Activated T-helper 17 cell treated with anti-CD3 and anti-CD28 coated beads, Interleukin-2, amount 50 U/mL, for 72 hours (primary cell): ENCODE measurements around the gene GFRA1. TPM values are rescaled to one million over a fixed set of nuclear protein-coding genes. Genes with fewer than 3 reads are reported as not detected.

ENCODE experiments used
- ATAC-seq: fragments of 150-1000 bp; cut with Tn5 transposase; replicated peaks from 2 replicates; pipeline ENCODE4 v1.10.0; 2021; ENCODE audit warnings: mild to moderate bottlenecking, moderate library complexity
- H3K27ac Mint-ChIP-seq: one replicate; pipeline ENCODE4 v1.8.0; 2022; ENCODE audit warnings: mixed read lengths
- H3K27me3 Mint-ChIP-seq: one replicate; pipeline ENCODE4 v1.8.0; 2022; ENCODE audit warnings: mixed read lengths
- H3K36me3 Mint-ChIP-seq: one replicate; pipeline ENCODE4 v1.8.0; 2022; ENCODE audit warnings: low read depth, mild to moderate bottlenecking, mixed read lengths
- H3K4me1 Mint-ChIP-seq: one replicate; pipeline ENCODE4 v1.8.0; 2022; ENCODE audit warnings: mixed read lengths
- H3K4me3 Mint-ChIP-seq: one replicate; pipeline ENCODE4 v1.8.0; 2022; ENCODE audit warnings: mild to moderate bottlenecking, mixed read lengths
- H3K9me3 Mint-ChIP-seq: one replicate; pipeline ENCODE4 v1.8.0; 2022; ENCODE audit warnings: mixed read lengths
- total RNA-seq, 2 donors: library from RNA; stranded (reverse); gene quantifications; one replicate each; pipeline ENCODE4 v1.2.3, GENCODE V29; 2022

Gene GFRA1
- total RNA-seq, 2 donors from 2014 or later: not detected

DNA sequence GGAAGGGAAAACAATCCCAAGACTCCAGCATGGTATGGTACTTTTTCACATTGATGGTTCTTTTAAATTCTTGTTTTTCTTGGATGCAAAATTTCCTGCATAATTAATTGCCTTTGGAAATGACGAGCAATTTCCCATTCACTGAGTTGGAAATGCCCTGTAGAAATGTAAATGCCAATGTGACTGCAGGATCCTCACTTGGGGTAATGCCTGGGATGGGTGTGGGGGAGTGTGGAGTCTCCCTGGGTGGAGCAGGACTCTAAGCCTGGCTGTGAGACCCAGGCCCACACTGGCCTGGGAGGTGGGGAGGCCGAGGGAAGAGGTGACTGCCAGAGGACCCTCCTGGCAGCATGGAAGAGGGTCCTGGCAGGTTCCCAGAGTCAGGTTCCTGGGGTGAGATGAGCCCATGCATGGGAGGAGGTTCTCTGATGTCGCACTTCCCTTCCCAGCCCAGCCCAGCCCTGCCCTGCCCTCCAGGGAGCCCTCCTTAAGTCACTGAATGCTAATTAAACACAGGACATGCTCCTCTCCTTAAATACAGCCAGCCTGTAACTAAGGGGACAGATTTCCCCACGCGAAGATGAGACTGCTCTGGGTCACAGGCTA lies 157.9 kb downstream of the GFRA1 start:
- H3K4me3 Mint-ChIP-seq: no peak overlapping the region
- no peaks in the 10 kb centered on the region for H3K36me3 Mint-ChIP-seq
- peaks cover 3% of the 10 kb centered on the region for H3K27me3 Mint-ChIP-seq
- no peaks in the 10 kb centered on the region for H3K9me3 Mint-ChIP-seq
- H3K4me1 Mint-ChIP-seq: no peaks in the 10 kb centered on the region
- no peak overlapping the region for H3K27ac Mint-ChIP-seq
- ATAC-seq: no peak

- Mint-ChIP-seq H3K4me3 (no peak overlapping the region), H3K27me3 (peaks cover 3% of the 10 kb centered on the region), H3K27ac (no peak overlapping the region), H3K36me3 (no peaks in the 10 kb centered on the region), H3K9me3 (no peaks in the 10 kb centered on the region), H3K4me1 (no peaks in the 10 kb centered on the region)
- ATAC-seq: no peak
These were observed 159.1 kb downstream of the GFRA1 start for GRCh38 chr10:116113721-116114501.

DNA sequence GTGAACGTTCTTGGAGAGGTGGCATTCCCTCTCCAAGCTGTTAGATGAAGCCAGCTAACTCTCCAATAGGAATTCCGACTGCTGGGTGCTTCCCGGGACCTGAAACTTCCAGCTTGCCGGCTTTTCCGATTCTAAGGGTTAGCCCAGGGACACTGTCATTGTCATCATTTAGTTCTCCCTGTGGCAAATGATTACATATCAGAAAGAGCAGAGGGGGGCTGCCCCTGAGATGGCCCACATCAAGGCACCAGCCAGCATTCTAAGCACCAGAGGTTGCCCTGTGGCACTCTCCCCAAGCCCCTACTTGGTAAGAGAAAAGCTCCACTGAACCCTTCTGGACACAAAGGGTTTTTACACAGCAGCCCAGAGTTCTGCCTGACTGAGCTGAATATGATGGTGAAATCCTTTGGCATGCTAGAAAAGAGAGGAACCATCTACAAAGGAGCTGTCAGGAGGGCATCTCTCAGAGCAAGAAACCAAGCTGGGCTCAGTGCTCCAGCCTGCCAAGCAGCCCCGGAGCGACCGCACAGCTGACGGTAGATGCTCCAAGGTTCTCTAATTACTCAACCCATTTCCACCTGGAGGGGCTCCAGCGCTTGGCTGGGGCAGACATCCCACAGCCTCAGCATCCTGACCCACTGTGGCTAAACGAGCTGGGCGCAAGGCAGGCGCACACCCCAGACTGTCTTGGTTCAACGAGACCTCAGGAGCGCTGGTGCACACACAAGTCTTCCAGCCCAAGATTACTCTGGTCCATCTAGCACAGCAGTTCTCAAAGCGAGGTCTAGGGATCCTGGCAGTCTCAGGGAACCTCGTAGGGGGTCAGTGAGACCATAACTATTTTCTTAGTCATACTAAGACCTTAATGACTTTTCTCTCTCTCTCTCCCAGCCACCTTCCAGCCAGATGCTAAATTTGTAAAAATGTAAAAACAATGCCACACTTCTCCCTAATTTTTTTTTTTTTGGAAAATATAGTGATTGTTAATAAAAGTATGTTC lies 160.5 kb downstream of the GFRA1 start:
- no peak overlapping the region for H3K4me3 Mint-ChIP-seq
- H3K9me3 Mint-ChIP-seq: no peaks in the 10 kb centered on the region
- ATAC-seq: no peak
- H3K27me3 Mint-ChIP-seq: no peaks in the 10 kb centered on the region
- no peak overlapping the region for H3K27ac Mint-ChIP-seq
- no peaks in the 10 kb centered on the region for H3K4me1 Mint-ChIP-seq
- H3K36me3 Mint-ChIP-seq: no peaks in the 10 kb centered on the region

GRCh38 chr10:116111483-116112095 lies 161.4 kb downstream of the GFRA1 start:
- H3K27ac Mint-ChIP-seq: no peak overlapping the region
- ATAC-seq: no peak
- H3K4me1 Mint-ChIP-seq: no peaks in the 10 kb centered on the region
- no peaks in the 10 kb centered on the region for H3K9me3 Mint-ChIP-seq
- no peaks in the 10 kb centered on the region for H3K27me3 Mint-ChIP-seq
- no peaks in the 10 kb centered on the region for H3K36me3 Mint-ChIP-seq
- no peak overlapping the region for H3K4me3 Mint-ChIP-seq

DNA sequence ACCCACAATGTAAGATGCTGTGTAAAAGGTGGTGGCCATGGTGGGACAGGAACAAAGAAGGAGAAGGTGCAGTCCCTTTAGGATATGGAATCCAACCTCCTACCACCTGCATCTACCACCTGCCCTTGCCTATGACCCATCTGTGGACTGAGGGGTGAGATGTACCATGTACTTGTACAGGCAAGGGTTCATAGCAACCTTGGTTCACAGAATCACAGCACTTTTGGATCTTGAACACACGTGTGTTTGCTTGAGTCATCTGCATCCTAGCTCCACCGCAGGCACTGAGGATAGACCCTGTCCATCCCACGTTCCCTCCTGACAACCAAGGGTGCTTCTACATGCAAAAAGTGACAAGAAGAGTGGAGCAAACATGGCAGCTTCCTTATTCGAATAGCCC lies 162.3 kb downstream of the GFRA1 start:
- no peaks in the 10 kb centered on the region for H3K27me3 Mint-ChIP-seq
- H3K9me3 Mint-ChIP-seq: no peaks in the 10 kb centered on the region
- H3K4me3 Mint-ChIP-seq: no peak overlapping the region
- no peak for ATAC-seq
- no peaks in the 10 kb centered on the region for H3K4me1 Mint-ChIP-seq
- H3K36me3 Mint-ChIP-seq: no peaks in the 10 kb centered on the region
- H3K27ac Mint-ChIP-seq: no peak overlapping the region

GRCh38 chr10:116109881-116110280 lies 163.1 kb downstream of the GFRA1 start:
- H3K27ac Mint-ChIP-seq: no peak overlapping the region
- no peaks in the 10 kb centered on the region for H3K27me3 Mint-ChIP-seq
- no peaks in the 10 kb centered on the region for H3K4me1 Mint-ChIP-seq
- H3K9me3 Mint-ChIP-seq: no peaks in the 10 kb centered on the region
- ATAC-seq: no peak
- H3K4me3 Mint-ChIP-seq: no peak overlapping the region
- no peaks in the 10 kb centered on the region for H3K36me3 Mint-ChIP-seq

DNA sequence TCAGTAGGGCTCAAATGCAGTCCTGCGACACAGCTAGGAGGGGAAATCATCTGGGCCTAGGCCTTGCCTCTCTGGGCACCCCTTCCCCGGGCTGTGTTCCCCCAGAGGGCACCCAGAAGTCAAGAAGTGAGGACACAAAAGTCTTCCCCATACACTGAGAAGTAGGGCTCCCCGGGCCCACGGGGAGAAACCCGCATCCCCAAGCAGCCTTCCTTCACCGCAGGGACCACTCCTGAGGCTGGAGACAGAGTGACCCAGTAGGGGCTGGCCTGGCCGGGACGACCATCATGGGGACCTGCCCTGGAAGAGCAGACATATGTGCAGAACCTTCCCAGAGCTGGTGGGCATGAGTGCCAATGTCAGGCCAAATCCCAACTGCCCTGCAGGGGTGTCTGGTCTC lies 163.5 kb downstream of the GFRA1 start:
- Mint-ChIP-seq H3K27me3 (no peaks in the 10 kb centered on the region), H3K4me1 (no peaks in the 10 kb centered on the region), H3K9me3 (no peaks in the 10 kb centered on the region)

GRCh38 chr10:116108095-116108494 lies 164.9 kb downstream of the GFRA1 start:
- ATAC-seq: no peak
- no peaks in the 10 kb centered on the region for H3K27me3 Mint-ChIP-seq
- no peaks in the 10 kb centered on the region for H3K36me3 Mint-ChIP-seq
- H3K27ac Mint-ChIP-seq: no peak overlapping the region
- no peaks in the 10 kb centered on the region for H3K9me3 Mint-ChIP-seq
- no peak overlapping the region for H3K4me3 Mint-ChIP-seq
- no peaks in the 10 kb centered on the region for H3K4me1 Mint-ChIP-seq

More for the DNA sequence above, 163.5 kb downstream of the GFRA1 start:
- Mint-ChIP-seq H3K36me3 (no peaks in the 10 kb centered on the region), H3K4me3 (no peak overlapping the region), H3K27ac (no peak overlapping the region)
- no peak for ATAC-seq

GRCh38 chr10:116106611-116107010 lies 166.4 kb downstream of the GFRA1 start:
- Mint-ChIP-seq H3K27ac (no peak overlapping the region), H3K9me3 (peaks cover 3% of the 10 kb centered on the region), H3K27me3 (no peaks in the 10 kb centered on the region), H3K36me3 (no peaks in the 10 kb centered on the region), H3K4me1 (no peaks in the 10 kb centered on the region), H3K4me3 (no peak overlapping the region)
- ATAC-seq: no peak

- H3K36me3 Mint-ChIP-seq: no peaks in the 10 kb centered on the region
- H3K27ac Mint-ChIP-seq: no peak overlapping the region
- H3K4me3 Mint-ChIP-seq: no peak overlapping the region
- H3K27me3 Mint-ChIP-seq: no peaks in the 10 kb centered on the region
- no peak for ATAC-seq
- no peaks in the 10 kb centered on the region for H3K4me1 Mint-ChIP-seq
- H3K9me3 Mint-ChIP-seq: peaks cover 3% of the 10 kb centered on the region
These were observed 167.7 kb downstream of the GFRA1 start for GRCh38 chr10:116105264-116105663.

GRCh38 chr10:116104210-116104932 lies 168.6 kb downstream of the GFRA1 start:
- H3K9me3 Mint-ChIP-seq: peaks cover 7% of the 10 kb centered on the region
- H3K36me3 Mint-ChIP-seq: no peaks in the 10 kb centered on the region
- ATAC-seq: no peak
- H3K27me3 Mint-ChIP-seq: no peaks in the 10 kb centered on the region
- H3K4me3 Mint-ChIP-seq: no peak overlapping the region
- H3K27ac Mint-ChIP-seq: no peak overlapping the region
- H3K4me1 Mint-ChIP-seq: no peaks in the 10 kb centered on the region

- H3K27ac Mint-ChIP-seq: no peak overlapping the region
- no peaks in the 10 kb centered on the region for H3K27me3 Mint-ChIP-seq
- H3K9me3 Mint-ChIP-seq: peaks cover 7% of the 10 kb centered on the region
- no peak overlapping the region for H3K4me3 Mint-ChIP-seq
- H3K4me1 Mint-ChIP-seq: no peaks in the 10 kb centered on the region
- H3K36me3 Mint-ChIP-seq: no peaks in the 10 kb centered on the region
- ATAC-seq: no peak
These were observed 169.3 kb downstream of the GFRA1 start for GRCh38 chr10:116103668-116104067.

DNA sequence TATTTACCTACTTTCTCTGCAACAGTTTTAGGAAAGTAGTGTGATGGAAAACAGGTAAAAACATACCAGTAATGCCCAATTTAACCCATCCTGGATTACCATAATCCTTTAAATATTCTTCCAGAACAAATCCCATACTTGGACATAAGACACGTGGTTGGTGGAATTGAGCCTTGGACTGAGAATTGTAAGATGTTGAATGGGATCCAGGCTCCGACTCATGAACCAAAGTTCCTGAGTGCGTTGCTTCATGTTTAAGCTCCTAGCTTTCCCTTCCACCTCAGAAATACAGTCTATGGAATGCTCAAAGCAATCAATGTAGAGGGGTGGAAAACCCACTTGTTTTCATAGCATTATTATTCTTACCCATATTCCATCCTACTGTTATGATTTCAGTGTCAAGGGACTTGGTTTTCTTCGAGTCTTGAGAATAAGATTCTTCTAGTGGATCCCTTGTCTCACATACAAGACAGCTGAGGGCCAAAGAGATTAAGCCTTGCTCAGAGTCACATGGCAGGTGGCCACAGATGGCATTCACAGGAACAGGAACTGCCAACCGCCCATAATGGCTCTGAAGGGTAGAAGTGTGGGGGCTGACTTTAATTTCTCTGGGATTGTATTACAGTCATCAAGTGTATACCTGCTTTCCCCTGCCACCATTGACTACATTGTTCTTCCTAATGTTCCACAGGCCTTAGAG lies 171.2 kb downstream of the GFRA1 start:
- Mint-ChIP-seq H3K4me1 (no peaks in the 10 kb centered on the region), H3K9me3 (peaks cover 7% of the 10 kb centered on the region), H3K36me3 (no peaks in the 10 kb centered on the region), H3K4me3 (no peak overlapping the region), H3K27ac (no peak overlapping the region), H3K27me3 (no peaks in the 10 kb centered on the region)
- no peak for ATAC-seq
